H1 (cell line): ENCODE data around the gene KCNK4. TPM values are rescaled to one million over a fixed set of nuclear protein-coding genes. Genes with fewer than 3 reads are reported as not detected.

Experiments used
- CTCF ChIA-PET: fragments of 300-600 bp; sonication (Branson Sonifier 250); formaldehyde crosslinking; loops from one replicate; lab custom pipeline; 2021; ENCODE audit not compliant: partially characterized antibody; lab: Charles Lee
- POLR2A ChIA-PET: fragments of 300-600 bp; sonication (Branson Sonifier 250); formaldehyde crosslinking; loops from one replicate; lab custom pipeline; 2021; ENCODE audit warnings: inconsistent platforms; ENCODE audit not compliant: partially characterized antibody; lab: Charles Lee
- DNase-seq, 2 experiments: peaks; one replicate each; pipeline versions ENCODE4 v3.0.0 to v3.0.0-alpha.2; 2010 to 2022; ENCODE audit warnings: low spot score in 2 of 2, low read depth in 1 of 2, mixed read lengths in 1 of 2
- FAIRE-seq: peaks from 2 replicates; lab custom pipeline; 2011; peaks lifted over from hg19 to GRCh38; lab: Jason Lieb, UNC
- H2AFZ ChIP-seq: 2 replicates; pipeline ENCODE4 v1.8.1; 2012; ENCODE audit warnings: low read length, inconsistent platforms
- H2AK5ac ChIP-seq: 2 replicates; pipeline ENCODE4 v1.6.1; 2013; ENCODE audit warnings: low read depth, low read length
- H2BK120ac ChIP-seq: replicated peaks from 2 replicates; pipeline ENCODE3; 2013; ENCODE audit warnings: low read depth, low read length, inconsistent platforms
- H2BK12ac ChIP-seq: 2 replicates; pipeline ENCODE4 v1.6.1; 2013; ENCODE audit warnings: low read depth, low read length
- H2BK15ac ChIP-seq: 2 replicates; pipeline ENCODE4 v1.6.1; 2013; ENCODE audit warnings: low read length
- H2BK20ac ChIP-seq: 2 replicates; pipeline ENCODE4 v1.6.1; 2013; ENCODE audit warnings: low read length
- H2BK5ac ChIP-seq: 2 replicates; pipeline ENCODE4 v1.6.1; 2013; ENCODE audit warnings: low read depth, low read length
- H3K14ac ChIP-seq: 2 replicates; pipeline ENCODE4 v1.6.1; 2013; ENCODE audit warnings: inconsistent platforms; ENCODE audit not compliant: insufficient read length
- H3K18ac ChIP-seq: 2 replicates; pipeline ENCODE4 v1.6.1; 2013; ENCODE audit warnings: low read length; ENCODE audit errors: extremely low read depth
- H3K23ac ChIP-seq: 2 replicates; pipeline ENCODE4 v1.6.1; 2013; ENCODE audit warnings: inconsistent platforms; ENCODE audit not compliant: insufficient read length
- H3K23me2 ChIP-seq: 2 replicates; pipeline ENCODE4 v1.6.1; 2013; ENCODE audit warnings: low read depth, low read length
- H3K27ac ChIP-seq: 2 replicates; pipeline ENCODE4 v1.6.1; 2011; ENCODE audit warnings: low read depth, low read length, inconsistent platforms
- H3K27me3 ChIP-seq, 4 experiments: replicated peaks in 1 of 4; 1 replicate in 1 of 4; 2 replicates in 3 of 4; pipeline versions ENCODE4 v1.6.1 to v1.8.1; 2011 to 2013; ENCODE audit warnings: low read length in 3 of 4, mild to moderate bottlenecking in 3 of 4, inconsistent platforms in 2 of 4, mixed read lengths in 2 of 4, moderate library complexity in 1 of 4; ENCODE audit not compliant: control insufficient read depth in 3 of 4, insufficient read depth in 3 of 4; ENCODE audit errors: extremely low read depth in 1 of 4
- H3K36me3 ChIP-seq, 4 experiments: 2 replicates each; pipeline versions ENCODE4 v1.6.1 to v1.8.1; 2011 to 2013; ENCODE audit warnings: mild to moderate bottlenecking in 4 of 4, low read length in 3 of 4, moderate library complexity in 2 of 4, control low read depth in 1 of 4, inconsistent platforms in 1 of 4; ENCODE audit not compliant: insufficient read depth in 4 of 4, control insufficient read depth in 2 of 4
- H3K4ac ChIP-seq: replicated peaks from 2 replicates; pipeline ENCODE3; 2013; ENCODE audit warnings: low read length, low read depth, mixed read lengths, inconsistent platforms; ENCODE audit not compliant: insufficient read length
- H3K4me1 ChIP-seq, 4 experiments: replicated peaks in 1 of 4; 1 replicate in 1 of 4; 2 replicates in 3 of 4; pipeline versions ENCODE4 v1.6.1 to v1.8.1; 2011 to 2013; ENCODE audit warnings: low read length in 3 of 4, inconsistent platforms in 2 of 4, mixed read lengths in 1 of 4; ENCODE audit not compliant: insufficient read depth in 4 of 4, control insufficient read depth in 3 of 4
- H3K4me2 ChIP-seq, 2 experiments: 2 replicates each; pipeline versions ENCODE4 v1.6.1 to v1.8.1; 2011 to 2013; ENCODE audit warnings: low read depth in 2 of 2, low read length in 2 of 2, control low read depth in 1 of 2, inconsistent platforms in 1 of 2, mild to moderate bottlenecking in 1 of 2; ENCODE audit not compliant: insufficient read depth in 1 of 2
- H3K4me3 ChIP-seq, 4 experiments: fragments of 200-600, 300-600 bp in 1 of 4; sonication (generic), shearing (Covaris generic), sonication (Bioruptor Twin) in 1 of 4; 2 replicates each; pipeline versions ENCODE4 v1.5.1 to v1.8.1; 2011 to 2016; ENCODE audit warnings: low read length in 4 of 4, low read depth in 3 of 4, control low read depth in 2 of 4, inconsistent platforms in 2 of 4, mild to moderate bottlenecking in 2 of 4, mixed read lengths in 1 of 4, moderate library complexity in 1 of 4; ENCODE audit not compliant: insufficient read depth in 2 of 4; ENCODE audit errors: extremely low read depth in 1 of 4
- H3K56ac ChIP-seq: replicated peaks from 2 replicates; pipeline ENCODE3; 2013; ENCODE audit warnings: low read depth, mild to moderate bottlenecking, mixed read lengths, low read length, inconsistent platforms; ENCODE audit not compliant: insufficient read length
- H3K79me1 ChIP-seq: 2 replicates; pipeline ENCODE4 v1.6.1; 2013; ENCODE audit warnings: low read depth, low read length, control low read depth
- H3K79me2 ChIP-seq, 2 experiments: 2 replicates each; pipeline versions ENCODE4 v1.6.1 to v1.8.1; 2012 to 2013; ENCODE audit warnings: low read length in 2 of 2, mild to moderate bottlenecking in 2 of 2, inconsistent platforms in 1 of 2; ENCODE audit not compliant: insufficient read depth in 2 of 2, control insufficient read depth in 1 of 2
- H3K9ac ChIP-seq, 4 experiments: replicated peaks in 1 of 4; 1 replicate in 1 of 4; 2 replicates in 3 of 4; pipeline versions ENCODE4 v1.6.1 to v1.8.1; 2011 to 2013; ENCODE audit warnings: low read depth in 3 of 4, low read length in 3 of 4, control low read depth in 2 of 4, mild to moderate bottlenecking in 2 of 4, moderate library complexity in 2 of 4, inconsistent platforms in 1 of 4; ENCODE audit errors: extremely low read depth in 1 of 4
- H3K9me3 ChIP-seq, 2 experiments: 2 replicates each; pipeline versions ENCODE4 v1.6.1 to v1.8.1; 2012 to 2013; ENCODE audit warnings: mild to moderate bottlenecking in 2 of 2, moderate library complexity in 2 of 2, control low read depth in 1 of 2, inconsistent platforms in 1 of 2, low read depth in 1 of 2, low read length in 1 of 2, mixed read lengths in 1 of 2; ENCODE audit not compliant: insufficient read depth in 2 of 2
- H4K20me1 ChIP-seq, 2 experiments: replicated peaks in 1 of 2; 2 replicates each; pipeline versions ENCODE3 to v1.8.1; 2011 to 2013; ENCODE audit warnings: inconsistent platforms in 2 of 2, low read length in 2 of 2, mild to moderate bottlenecking in 1 of 2; ENCODE audit not compliant: insufficient read depth in 2 of 2, control insufficient read depth in 1 of 2
- H4K5ac ChIP-seq: 2 replicates; pipeline ENCODE4 v1.6.1; 2013; ENCODE audit warnings: low read length, low read depth, mixed read lengths, inconsistent platforms; ENCODE audit not compliant: insufficient read length
- H4K8ac ChIP-seq: 2 replicates; pipeline ENCODE4 v1.8.0; 2013; ENCODE audit warnings: mild to moderate bottlenecking, moderate library complexity, low read length, inconsistent platforms; ENCODE audit not compliant: insufficient read depth; ENCODE audit errors: extremely low read depth
- H4K91ac ChIP-seq: replicated peaks from 2 replicates; pipeline ENCODE3; 2013; ENCODE audit warnings: low read length, mixed read lengths, inconsistent platforms; ENCODE audit not compliant: insufficient read length
- CHD1 ChIP-seq: IDR thresholded peaks from 2 replicates; pipeline ENCODE4 v1.6.1; 2012; ENCODE audit warnings: low read depth, low read length, improper control_type of control experiment
- KDM4A ChIP-seq: IDR thresholded peaks from one replicate; pipeline ENCODE4 v1.7.1; 2012; ENCODE audit warnings: low read depth, mild to moderate bottlenecking, moderate library complexity, low read length, inconsistent platforms; ENCODE audit not compliant: severe bottlenecking
- SIRT6 ChIP-seq: IDR thresholded peaks from one replicate; pipeline ENCODE4 v1.7.1; 2012; ENCODE audit warnings: low read length, inconsistent platforms
- SP4 ChIP-seq: IDR thresholded peaks from 2 replicates; pipeline ENCODE4 v1.6.1; 2012; ENCODE audit warnings: low read length, inconsistent platforms
- SRF ChIP-seq: IDR thresholded peaks from 2 replicates; pipeline ENCODE4 v1.6.1; 2011; ENCODE audit warnings: mild to moderate bottlenecking, low read depth, low read length, moderate library complexity
- TBP ChIP-seq: IDR thresholded peaks from 2 replicates; pipeline ENCODE4 v1.6.1; 2011; ENCODE audit warnings: low read depth, low read length, improper control_type of control experiment
- WGBS, 2 experiments: shearing (Covaris generic) in 1 of 2; methylation state at CpG; one replicate each; pipeline versions ENCODE4 v1.1.6 to v1.1.7; 2013 to 2015; ENCODE audit warnings: low lambda C conversion rate in 2 of 2, mixed read lengths in 2 of 2, inconsistent platforms in 1 of 2, low coverage in 1 of 2, missing lambda C conversion rate in 1 of 2; ENCODE audit not compliant: insufficient replicate concordance in 2 of 2, insufficient coverage in 1 of 2, insufficient read length in 1 of 2; ENCODE audit errors: extremely low coverage in 1 of 2, missing lambda C conversion rate in 1 of 2; 5-methylcytosine and 5-hydroxymethylcytosine counted together
- polyA plus RNA-seq, 7 experiments: library from polyadenylated mRNA; depleted of rRNA in 3 of 7; stranded (reverse) in 5 of 7; unstranded in 2 of 7; fragments of >200 nt in 5 of 7; fragments of 200-250 nt in 2 of 7; gene quantifications; 1 replicate in 5 of 7; 2 replicates in 1 of 7; 4 replicates in 1 of 7; pipeline versions ENCODE4 v1.2.1 to v1.2.3, GENCODE V29; 2011 to 2013; ENCODE audit warnings: missing spikeins in 2 of 7, mixed read lengths in 2 of 7
- total RNA-seq: library from RNA; stranded (reverse); fragmentation: NEBNext Ultra II Directional; extraction: Animal tissue kit (Norgen Biotek cat#: 25700); gene quantifications from 2 replicates; pipeline ENCODE4 v1.2.1, GENCODE V29; 2021
- TF ChIP-seq, protein P1 (sequence below): IDR thresholded peaks from 2 replicates; pipeline ENCODE4 v1.6.1; 2011; ENCODE audit warnings: low read length, improper control_type of control experiment

KCNK4 gene
- total and polyA plus RNA-seq, 2 of the 8 experiments (the other 6 are each of a cell fraction or from before 2014, with no cell fraction given), result 0.19 TPM; not detected in 1

GRCh38 chr11:64327993-64328392 is 36.9 kb downstream of the KCNK4 start:
- Histone ChIP-seq H4K20me1 (peaks cover 0 to 5% of the 10 kb centered on the region in 2 experiments), H2BK120ac (no peak overlapping the region), H3K23ac (no peak overlapping the region), H4K5ac (no peak overlapping the region), H4K8ac (no peak overlapping the region), H3K56ac (no peak overlapping the region), H2BK12ac (no peak overlapping the region), H2BK20ac (no peak overlapping the region), H3K27ac (no peak overlapping the region), H3K23me2 (peaks cover 2% of the 10 kb centered on the region; the same call in 1 of the 2 replicates), H2AFZ (no peak overlapping the region), H3K27me3 (no peaks in the 10 kb centered on the region), H3K14ac (no peak overlapping the region), H4K91ac (no peak overlapping the region), H3K79me2 (no peaks in the 10 kb centered on the region), H3K79me1 (no peaks in the 10 kb centered on the region), H2AK5ac (no peak overlapping the region), H3K4me3 (no peak overlapping the region), H2BK15ac (0 out of 2 replicates have a peak overlapping the region, but pooled peaks have one; percentile 14), H2BK5ac (no peak overlapping the region), H3K9ac (no peak overlapping the region), H3K36me3 (no peaks in the 10 kb centered on the region), H3K4me1 (peaks cover 0 to 16% (median 6%) of the 10 kb centered on the region in 4 experiments; a peak in 6 of 7 replicates), H3K4me2 (no peak overlapping the region), H3K4ac (no peak overlapping the region), H3K9me3 (no peaks in the 10 kb centered on the region), H3K18ac (no peak overlapping the region)
- WGBS, 2 experiments, result 96% methylated on average over 3 of the region's 3 CpGs; no CpG with 5 or more reads in 1 of the 2 experiments
- CTCF ChIA-PET, result interaction anchor here (1.4 to 37.6 kb wide), 3 partner anchors 18 to 323 kb away, joined by 3 to 614 read pairs (median 409); partner anchors contain the start of genes CATSPERZ, CCDC88B, ESRRA and PRDX5
- POLR2A ChIA-PET, result no interaction called here
- TF ChIP-seq TBP (no peak), CHD1 (no peak), SRF (no peak), SIRT6 (no peak), SP4 (no peak), KDM4A (no peak)
- TF ChIP-seq, protein P1, sequence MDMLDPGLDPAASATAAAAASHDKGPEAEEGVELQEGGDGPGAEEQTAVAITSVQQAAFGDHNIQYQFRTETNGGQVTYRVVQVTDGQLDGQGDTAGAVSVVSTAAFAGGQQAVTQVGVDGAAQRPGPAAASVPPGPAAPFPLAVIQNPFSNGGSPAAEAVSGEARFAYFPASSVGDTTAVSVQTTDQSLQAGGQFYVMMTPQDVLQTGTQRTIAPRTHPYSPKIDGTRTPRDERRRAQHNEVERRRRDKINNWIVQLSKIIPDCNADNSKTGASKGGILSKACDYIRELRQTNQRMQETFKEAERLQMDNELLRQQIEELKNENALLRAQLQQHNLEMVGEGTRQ, result no peak
- FAIRE-seq (no peak), DNase-seq (no peak)
